HG02943 (cell line): ENCODE results near the gene OTX1.

ENCODE experiments used
- ATAC-seq: cut with Tn5 transposase; IDR thresholded peaks from one replicate; pipeline ENCODE4 v1.9.1; 2021; ENCODE audit warnings: mild to moderate bottlenecking, low read depth, moderate library complexity; ENCODE audit not compliant: unreplicated experiment

OTX1 gene

GRCh38 chr2:63046552-63046951 is 4.1 kb upstream of the OTX1 start:
- no peak for ATAC-seq

GRCh38 chr2:63046961-63047320 is 3.7 kb upstream of the OTX1 start:
- ATAC-seq: no peak

DNA sequence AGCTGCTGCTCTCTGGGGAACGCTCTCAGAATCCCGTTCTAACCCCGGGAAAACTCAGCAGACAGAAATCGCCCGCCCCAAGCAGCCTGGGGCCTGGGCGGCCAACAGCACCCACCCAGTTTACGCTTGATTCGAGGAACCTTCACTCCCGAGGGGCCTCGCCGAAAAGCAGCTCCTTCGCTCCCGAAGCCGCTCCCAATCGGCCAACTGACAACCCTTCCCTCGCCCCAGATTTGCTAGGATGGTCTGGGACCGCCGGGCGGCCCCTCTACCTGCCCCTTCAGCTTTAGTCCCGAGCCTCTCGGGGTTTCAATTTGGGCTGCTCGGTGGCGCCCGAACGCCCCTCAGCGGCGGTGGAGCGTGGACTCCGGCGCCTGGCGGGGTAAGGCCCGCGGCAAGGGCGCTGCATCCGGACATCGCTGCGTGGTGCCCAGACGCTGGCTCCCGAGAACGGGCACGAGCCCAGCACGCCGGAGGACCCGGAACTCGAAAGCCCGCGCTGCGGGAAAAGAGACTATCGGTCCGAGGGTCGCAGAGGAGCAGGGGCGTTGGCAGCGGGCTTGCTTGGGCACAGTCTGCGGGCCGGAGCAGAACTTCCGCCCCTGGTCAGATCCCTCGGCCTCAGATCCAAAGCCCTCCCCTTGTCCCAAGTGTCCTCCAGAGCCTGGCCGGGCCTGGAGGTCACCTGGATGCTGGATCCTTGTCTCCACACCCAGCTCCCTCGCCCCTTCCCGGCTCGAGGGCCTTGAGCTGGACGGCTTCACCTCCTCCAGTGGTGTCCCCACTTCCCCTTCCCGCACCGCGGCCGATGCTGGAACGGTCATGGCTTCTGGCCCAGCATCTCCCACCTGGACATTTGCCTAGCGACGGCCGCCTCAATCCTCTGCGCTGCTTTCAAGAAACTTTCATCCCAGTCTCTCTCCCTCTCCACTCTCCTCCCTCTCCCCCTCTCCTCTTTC is 3.0 kb upstream of the OTX1 start:
- no peak for ATAC-seq

DNA sequence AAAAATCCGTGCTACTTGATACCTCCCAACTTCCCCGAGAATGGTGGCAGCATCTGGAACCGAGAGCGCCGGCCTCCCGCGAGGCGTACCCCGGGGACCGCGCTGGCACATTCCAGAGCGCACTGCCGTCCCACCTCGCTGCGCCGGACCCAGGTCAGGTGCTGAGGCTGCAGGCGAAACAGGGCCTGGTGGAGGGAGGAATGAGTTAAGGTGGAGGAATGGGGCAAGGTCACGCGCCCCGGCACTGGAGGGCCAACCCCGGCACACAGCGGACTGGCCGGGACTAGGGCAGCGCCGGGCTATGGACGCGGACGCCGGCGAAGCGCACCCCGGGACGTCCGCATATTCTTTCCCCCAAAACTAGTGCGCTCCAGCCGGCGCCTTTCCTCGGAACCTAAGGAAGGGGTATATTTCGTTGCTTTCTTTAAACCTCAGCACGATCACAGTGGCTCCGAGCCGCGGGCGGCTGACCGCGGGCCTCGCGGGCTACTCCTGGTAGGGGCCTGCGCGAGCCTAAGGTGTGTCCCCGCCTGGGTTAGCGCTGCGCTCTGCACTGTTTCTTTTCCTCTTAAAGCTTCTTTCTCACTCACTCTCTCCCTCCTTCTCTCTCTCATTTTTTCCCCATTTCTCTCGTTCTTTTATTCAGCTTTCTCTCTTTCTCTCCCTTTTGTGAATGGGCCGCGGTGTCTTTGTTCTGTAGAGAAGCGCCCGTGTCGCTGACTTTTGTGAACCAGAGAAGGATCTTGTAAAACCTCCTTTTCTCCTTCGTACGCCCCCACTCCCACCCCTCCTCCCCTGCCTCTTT is 2.1 kb upstream of the OTX1 start:
- ATAC-seq: no peak

DNA sequence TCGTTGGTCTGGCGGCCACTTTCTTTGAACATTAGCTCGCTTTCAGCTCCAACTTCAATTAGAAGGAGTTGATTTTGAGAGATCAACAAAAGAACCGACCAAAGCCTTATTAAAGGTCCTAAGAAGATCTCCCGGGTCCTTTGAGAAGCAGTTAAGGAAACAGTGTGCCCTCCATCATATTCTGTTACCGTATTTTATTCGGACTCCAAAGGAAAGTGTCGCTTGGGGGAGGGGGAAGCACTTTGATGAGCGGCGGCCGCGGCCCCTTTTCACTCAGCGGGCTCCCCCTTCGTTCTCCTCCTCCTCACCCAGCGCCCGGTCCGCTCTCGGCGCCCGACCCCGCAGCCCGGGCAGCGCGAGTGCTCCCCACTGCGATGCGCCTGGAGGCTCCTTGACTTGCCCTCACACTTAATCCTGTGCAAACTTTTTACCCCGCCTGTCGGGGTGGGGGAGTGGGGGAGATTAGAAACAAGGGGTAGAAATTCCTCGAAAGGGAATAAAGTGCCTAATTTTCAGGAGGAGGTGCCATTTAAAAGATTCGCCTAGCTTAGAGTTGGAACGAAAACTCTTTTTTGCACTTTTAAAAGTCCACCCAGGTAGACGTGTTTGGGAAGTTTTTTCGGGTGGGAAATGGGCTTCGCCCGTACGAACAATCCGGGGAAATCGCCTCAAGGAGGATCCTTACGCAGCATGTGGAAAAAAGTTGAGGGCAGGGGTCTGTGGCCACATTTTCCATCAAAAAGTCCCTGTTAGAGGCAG is 1.2 kb upstream of the OTX1 start:
- ATAC-seq: no peak

- ATAC-seq: no peak
These were observed 678 bp upstream of the OTX1 start for GRCh38 chr2:63049970-63050333.

GRCh38 chr2:63051042-63051794 is 588 bp downstream of the OTX1 start:
- no peak for ATAC-seq

- no peak for ATAC-seq
These were observed 1.2 kb downstream of the OTX1 start for GRCh38 chr2:63051795-63052333.

DNA sequence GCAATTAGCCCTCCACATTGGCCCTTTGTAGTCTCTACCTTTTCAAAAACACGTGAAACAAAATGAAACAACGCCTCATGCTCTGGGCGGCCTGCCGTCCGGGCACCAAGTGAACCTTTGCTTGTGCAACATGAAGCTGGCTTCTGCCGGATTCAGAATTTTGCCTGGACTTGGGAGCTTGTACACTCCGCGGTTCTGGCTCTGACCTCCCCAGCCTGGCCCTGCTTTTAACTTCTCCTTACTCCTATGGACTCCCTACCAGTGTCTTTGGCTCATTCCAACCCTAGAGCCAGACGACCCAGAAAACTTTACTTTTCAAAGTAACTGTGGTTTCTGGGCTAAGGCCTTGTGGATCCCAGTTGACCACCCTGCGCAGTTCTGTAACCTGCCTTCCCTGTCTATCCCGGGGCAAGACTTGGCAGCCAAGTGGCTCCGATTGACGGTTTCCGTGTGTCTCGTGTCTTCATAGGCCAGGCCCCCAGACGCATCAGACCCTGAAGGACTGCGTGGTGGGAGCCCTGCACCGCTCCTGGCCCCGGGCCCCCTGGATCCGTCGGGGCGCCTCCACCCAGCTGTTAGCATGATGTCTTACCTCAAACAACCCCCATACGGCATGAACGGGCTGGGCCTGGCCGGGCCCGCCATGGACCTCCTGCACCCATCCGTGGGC is 1.9 kb downstream of the OTX1 start:
- no peak for ATAC-seq

DNA sequence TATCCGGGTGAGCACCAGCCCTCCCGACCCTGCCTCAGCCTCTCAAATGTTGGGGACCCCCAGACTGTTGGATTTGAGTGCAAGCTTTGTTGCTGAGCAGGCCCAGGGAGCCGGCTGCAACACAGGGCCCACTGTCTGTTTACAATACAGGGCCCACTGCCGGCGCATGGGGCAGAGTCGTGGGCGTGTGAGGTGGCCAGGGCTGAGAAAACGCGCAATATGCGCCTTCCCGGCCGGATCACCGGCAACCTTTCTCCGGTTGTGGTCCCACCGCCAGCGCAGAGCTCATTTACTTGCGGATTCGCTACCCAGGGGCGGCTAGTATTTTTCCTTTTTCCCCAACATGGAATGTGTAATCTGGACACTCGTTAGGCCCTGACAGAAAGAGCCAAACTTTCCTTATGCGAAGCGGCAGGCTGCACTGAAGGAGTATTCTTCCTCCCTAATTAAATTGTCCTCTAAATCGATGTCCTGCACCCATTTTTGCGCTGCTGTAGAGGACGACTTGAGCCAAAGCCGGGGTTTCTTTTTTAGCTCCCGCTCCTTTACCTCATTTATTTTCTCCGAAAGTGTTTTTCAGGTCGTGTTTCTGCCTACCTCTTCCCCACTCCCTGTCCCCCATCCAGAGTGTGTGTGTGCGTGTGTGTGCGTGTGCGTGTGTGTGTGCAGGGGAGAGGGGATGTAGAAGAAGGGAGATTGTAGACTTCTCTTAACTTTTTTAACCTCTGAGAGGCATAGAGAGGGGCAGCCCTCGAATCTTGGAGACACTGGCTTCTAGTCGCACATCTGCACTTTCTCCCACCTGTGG is 2.7 kb downstream of the OTX1 start:
- no peak for ATAC-seq

GRCh38 chr2:63053889-63054602 is 3.4 kb downstream of the OTX1 start:
- no peak for ATAC-seq

- no peak for ATAC-seq
These were observed 4.2 kb downstream of the OTX1 start for GRCh38 chr2:63054841-63055225.

DNA sequence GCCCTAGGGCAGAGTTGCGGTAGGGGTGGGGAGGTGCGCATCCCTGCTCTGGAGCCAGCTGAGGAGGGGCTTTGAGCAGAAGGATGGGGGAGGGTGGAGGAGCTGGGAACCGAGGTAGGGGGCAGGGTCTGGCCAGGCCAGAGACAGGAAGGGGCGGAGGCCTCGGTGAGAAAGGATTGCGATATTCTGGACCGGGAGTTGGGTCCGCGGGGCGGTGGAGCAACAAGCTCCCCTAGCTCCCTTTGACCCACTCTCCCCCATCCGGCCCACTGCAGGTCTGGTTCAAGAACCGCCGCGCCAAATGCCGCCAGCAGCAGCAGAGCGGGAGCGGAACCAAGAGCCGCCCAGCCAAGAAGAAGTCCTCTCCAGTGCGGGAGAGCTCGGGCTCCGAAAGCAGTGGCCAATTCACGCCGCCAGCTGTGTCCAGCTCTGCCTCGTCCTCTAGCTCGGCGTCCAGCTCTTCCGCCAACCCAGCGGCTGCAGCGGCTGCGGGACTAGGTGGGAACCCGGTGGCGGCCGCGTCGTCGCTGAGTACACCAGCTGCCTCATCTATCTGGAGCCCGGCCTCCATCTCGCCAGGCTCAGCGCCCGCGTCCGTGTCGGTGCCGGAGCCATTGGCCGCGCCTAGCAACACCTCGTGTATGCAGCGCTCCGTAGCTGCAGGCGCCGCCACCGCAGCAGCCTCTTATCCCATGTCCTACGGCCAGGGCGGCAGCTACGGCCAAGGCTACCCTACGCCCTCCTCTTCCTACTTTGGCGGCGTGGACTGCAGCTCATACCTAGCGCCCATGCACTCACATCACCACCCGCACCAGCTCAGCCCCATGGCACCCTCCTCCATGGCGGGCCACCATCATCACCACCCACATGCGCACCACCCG is 4.8 kb downstream of the OTX1 start:
- ATAC-seq: no peak

DNA sequence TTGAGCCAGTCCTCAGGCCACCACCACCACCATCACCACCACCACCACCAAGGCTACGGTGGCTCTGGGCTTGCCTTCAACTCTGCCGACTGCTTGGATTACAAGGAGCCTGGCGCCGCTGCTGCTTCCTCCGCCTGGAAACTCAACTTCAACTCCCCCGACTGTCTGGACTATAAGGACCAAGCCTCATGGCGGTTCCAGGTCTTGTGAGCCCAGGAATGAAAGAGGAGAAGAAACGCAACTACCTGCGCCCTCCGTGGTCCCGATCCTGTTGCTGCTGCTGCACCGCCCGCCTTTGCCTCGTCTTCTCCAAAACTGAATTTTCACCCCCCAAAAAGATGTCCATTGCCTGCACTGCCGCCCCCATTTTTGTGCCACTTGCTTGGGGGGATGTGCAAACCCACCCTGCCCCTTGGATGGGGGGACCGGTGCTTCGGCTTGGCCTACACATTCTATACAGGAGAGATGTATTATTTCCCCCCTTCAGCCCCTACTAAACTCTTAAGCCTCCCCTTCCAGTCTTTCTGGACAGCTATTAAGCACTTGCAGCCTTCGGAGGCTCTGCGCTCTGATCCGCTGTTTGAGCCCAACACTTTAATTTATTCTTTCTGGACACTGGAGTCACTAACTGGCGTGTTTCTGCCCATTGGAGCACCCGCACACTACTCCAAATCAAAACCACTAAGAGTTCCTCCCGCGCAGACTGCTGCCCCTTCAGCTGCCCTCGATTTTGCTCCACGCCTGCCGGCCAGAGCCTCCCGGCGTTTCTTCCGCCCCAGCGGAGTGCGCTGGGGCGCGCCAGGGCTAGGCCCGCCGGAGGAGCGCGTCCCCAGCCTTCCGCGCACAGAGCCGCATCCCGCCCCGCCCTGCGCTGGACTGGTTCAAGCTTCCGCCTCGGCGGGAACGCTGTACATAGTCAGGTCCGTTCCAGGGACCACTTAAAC is 5.7 kb downstream of the OTX1 start:
- no peak for ATAC-seq

GRCh38 chr2:63057249-63058143 is 6.9 kb downstream of the OTX1 start:
- ATAC-seq: no peak
